Epithelial cell of umbilical artery (primary cell): Measurements from ENCODE around the gene USP51. TPM values are rescaled to one million over a fixed set of nuclear protein-coding genes. Genes with fewer than 3 reads are reported as not detected.

ENCODE experiments used
- total RNA-seq: library from RNA; depleted of rRNA; stranded (reverse); fragments of >200 nt; gene quantifications from 2 replicates; pipeline ENCODE4 v1.2.3, GENCODE V29; 2014

USP51 gene
- 1.3 and 1.7 TPM in 2 replicates for total RNA-seq

GRCh38 chrX:55489314-55490009, at the start of gene USP51:
Gene USP51 (minus strand): TSS chrX:55489848. CDS start chrX:55488939, 909 bp downstream.

GRCh38 chrX:55451990-55452832, 37.4 kb downstream of the USP51 start, which contains the start of gene MAGEH1:
Gene MAGEH1 (plus strand): TSS chrX:55452127. CDS start chrX:55452375, 248 bp downstream.

Other genes starting within 250 kb of the USP51 start
- gene PAGE3, start 224.9 kb downstream of the USP51 start, total RNA-seq, result not detected in 2 replicates
- 30.9 and 38.3 TPM in 2 replicates for gene MAGEH1, start 37.7 kb downstream of the USP51 start, total RNA-seq
- gene FOXR2, start 133.6 kb upstream of the USP51 start, total RNA-seq, result not detected in 2 replicates
- 10.4 and 21.1 TPM in 2 replicates for gene RRAGB, start 227.9 kb upstream of the USP51 start, total RNA-seq